Measurements from ENCODE around the gene PTPA. TPM values are rescaled to one million over a fixed set of nuclear protein-coding genes. Genes with fewer than 3 reads are reported as not detected.
A peak's percentile ranks its signal among the peaks of the same experiment; 100 is the strongest.
"Not testable (repeated sequence)": the region's sequence is repeated elsewhere in the genome, so short reads cannot be mapped to it uniquely, and the experiment has no call there.

PTPA gene
- total RNA-seq, 1 donor, result 73.5 TPM

DNA sequence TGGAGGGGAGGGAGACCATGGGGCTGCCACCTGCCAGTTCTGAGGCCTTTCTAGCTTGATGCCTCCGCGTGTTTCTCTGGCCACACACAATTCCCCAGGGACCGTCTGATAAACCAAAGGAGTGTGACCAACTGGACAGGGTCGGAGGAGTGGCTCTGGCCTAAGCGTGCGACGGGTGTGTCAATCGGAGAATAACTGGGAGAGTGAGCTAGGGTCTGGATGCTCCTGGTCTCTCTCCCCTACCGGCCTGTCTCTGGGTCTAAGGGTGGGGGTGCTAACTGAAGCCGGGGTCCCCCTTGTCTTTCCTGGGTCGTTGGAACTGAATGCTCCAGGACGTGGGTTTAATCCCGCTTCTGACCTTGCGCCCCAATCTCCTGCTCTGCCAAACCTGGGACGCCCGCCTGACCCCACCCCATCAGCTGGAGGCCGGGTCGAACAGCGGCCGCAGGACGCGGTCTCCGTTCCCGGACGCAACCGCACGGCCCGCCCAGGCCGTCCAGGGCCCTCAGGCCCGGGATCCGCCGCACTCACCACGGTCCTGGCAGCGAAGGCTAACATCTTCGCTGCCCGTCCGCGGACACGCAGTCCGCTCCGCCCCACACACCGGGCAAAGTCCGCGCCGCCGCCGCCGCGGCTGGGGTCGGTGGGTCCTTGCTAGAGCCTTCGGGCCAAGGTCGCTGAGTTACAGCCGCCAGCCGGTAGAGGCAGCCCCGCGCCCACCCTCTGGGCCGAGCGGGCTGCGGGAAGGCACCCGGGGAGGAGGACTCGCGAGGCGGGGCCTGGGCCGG is 1.1 kb upstream of the PTPA start:
- Histone ChIP-seq H2AFZ (ENCODE audit: low read length) (peak overlapping the region; percentile 88), H4K20me1 (ENCODE audit: insufficient read depth, low read length) (peaks cover 14% of the 10 kb centered on the region), H3K27ac (ENCODE audit: low read depth, low read length) (peak overlapping the region; percentile 69), H3K27me3 (ENCODE audit: insufficient read depth, low read length) (no peaks in the 10 kb centered on the region), H3K4me2 (ENCODE audit: insufficient read depth, low read length) (peak overlapping the region; percentile 97), H3K4me3 (ENCODE audit: insufficient read depth, low read length) (peak overlapping the region; percentile 86), H3K79me2 (ENCODE audit: insufficient read depth, low read length) (peaks cover 50% of the 10 kb centered on the region), H3K36me3 (ENCODE audit: insufficient read depth, low read length) (peaks cover 11% of the 10 kb centered on the region), H3K9me3 (ENCODE audit: low read depth, low read length) (no peaks in the 10 kb centered on the region), H3K4me1 (ENCODE audit: insufficient read depth, low read length) (peaks cover 14% of the 10 kb centered on the region)
- TF ChIP-seq, protein P1, sequence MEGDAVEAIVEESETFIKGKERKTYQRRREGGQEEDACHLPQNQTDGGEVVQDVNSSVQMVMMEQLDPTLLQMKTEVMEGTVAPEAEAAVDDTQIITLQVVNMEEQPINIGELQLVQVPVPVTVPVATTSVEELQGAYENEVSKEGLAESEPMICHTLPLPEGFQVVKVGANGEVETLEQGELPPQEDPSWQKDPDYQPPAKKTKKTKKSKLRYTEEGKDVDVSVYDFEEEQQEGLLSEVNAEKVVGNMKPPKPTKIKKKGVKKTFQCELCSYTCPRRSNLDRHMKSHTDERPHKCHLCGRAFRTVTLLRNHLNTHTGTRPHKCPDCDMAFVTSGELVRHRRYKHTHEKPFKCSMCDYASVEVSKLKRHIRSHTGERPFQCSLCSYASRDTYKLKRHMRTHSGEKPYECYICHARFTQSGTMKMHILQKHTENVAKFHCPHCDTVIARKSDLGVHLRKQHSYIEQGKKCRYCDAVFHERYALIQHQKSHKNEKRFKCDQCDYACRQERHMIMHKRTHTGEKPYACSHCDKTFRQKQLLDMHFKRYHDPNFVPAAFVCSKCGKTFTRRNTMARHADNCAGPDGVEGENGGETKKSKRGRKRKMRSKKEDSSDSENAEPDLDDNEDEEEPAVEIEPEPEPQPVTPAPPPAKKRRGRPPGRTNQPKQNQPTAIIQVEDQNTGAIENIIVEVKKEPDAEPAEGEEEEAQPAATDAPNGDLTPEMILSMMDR (IDR thresholded peaks at IDR 0.05; ENCODE audit: extremely low read depth, low read depth, low read length), result no peak
- peak; percentile 95 for DNase-seq (ENCODE audit: insufficient read length, low spot score, missing footprints)

DNA sequence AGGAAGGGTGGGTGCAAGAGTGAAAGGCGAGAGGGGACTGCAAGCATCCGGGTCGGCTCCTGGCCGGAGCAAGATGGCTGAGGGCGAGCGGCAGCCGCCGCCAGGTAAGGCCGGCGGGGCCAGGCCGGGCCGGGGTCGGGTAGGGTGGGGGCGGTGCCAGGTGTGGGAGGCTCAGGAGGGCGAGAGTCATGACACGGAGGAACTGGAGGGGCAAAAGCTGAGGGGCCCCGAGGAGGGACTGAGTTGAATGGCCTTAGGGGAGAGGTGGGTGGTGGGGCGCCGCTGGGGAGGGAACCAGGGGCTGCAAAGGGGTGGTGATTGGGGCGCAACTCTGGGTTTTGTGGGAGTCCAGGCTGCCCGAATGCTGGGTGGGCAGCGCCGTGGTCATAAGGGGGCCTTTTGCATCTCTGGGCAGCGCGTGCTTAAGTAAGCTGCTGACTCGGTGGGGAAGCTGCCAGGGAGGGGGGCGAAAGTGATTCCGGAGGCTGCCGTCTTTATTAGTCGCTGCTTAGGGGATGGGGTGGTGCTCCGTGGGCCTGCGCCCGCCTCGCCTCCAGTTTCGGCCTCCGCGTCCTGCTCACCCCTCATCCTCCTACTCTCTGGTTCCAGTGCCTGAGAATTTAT is 425 bp downstream of the PTPA start:
- Histone ChIP-seq H3K79me2 (ENCODE audit: insufficient read depth, low read length) (peaks cover 58% of the 10 kb centered on the region), H2AFZ (ENCODE audit: low read length) (peak overlapping the region; percentile 88), H3K27ac (ENCODE audit: low read depth, low read length) (peak overlapping the region; percentile 92), H3K9me3 (ENCODE audit: low read depth, low read length) (no peaks in the 10 kb centered on the region), H3K27me3 (ENCODE audit: insufficient read depth, low read length) (no peaks in the 10 kb centered on the region), H3K4me2 (ENCODE audit: insufficient read depth, low read length) (peak overlapping the region; percentile 100), H3K4me3 (ENCODE audit: insufficient read depth, low read length) (peak overlapping the region; percentile 86), H3K36me3 (ENCODE audit: insufficient read depth, low read length) (peaks cover 11% of the 10 kb centered on the region), H4K20me1 (ENCODE audit: insufficient read depth, low read length) (peaks cover 14% of the 10 kb centered on the region), H3K4me1 (ENCODE audit: insufficient read depth, low read length) (peaks cover 14% of the 10 kb centered on the region)
- TF ChIP-seq, protein P1 (IDR thresholded peaks at IDR 0.05; ENCODE audit: extremely low read depth, low read depth, low read length), result no peak
- DNase-seq (ENCODE audit: insufficient read length, low spot score, missing footprints), result peak; percentile 91

DNA sequence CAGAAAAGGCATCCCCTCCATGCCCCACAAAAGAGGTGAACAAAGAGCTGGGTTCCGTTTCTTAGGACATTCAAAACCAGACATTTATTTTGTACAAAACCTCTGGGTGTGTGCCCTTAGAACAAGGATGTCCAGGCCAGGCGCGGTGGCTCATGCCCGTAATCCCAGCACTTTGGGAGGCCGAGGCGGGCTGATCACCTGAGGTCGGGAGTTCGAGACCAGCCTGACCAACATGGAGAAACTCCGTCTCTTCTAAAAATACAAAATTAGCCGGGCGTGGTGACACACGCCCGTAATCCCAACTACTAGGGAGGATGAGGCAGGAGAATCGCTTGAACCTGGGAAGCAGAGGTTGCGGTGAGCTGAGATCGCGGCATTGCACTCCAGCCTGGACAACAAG is 1.3 kb downstream of the PTPA start:
- Histone ChIP-seq H3K4me1 (ENCODE audit: insufficient read depth, low read length) (peaks cover 14% of the 10 kb centered on the region), H3K4me3 (ENCODE audit: insufficient read depth, low read length) (peak overlapping the region; percentile 86), H3K4me2 (ENCODE audit: insufficient read depth, low read length) (peak overlapping the region; percentile 100), H4K20me1 (ENCODE audit: insufficient read depth, low read length) (peaks cover 15% of the 10 kb centered on the region), H3K79me2 (ENCODE audit: insufficient read depth, low read length) (peaks cover 66% of the 10 kb centered on the region), H2AFZ (ENCODE audit: low read length) (peak overlapping the region; percentile 88)
- H3K9me3 ChIP-seq (ENCODE audit: low read depth, low read length); DNase-seq (ENCODE audit: insufficient read length, low spot score, missing footprints); H3K36me3 ChIP-seq (ENCODE audit: insufficient read depth, low read length); H3K27ac ChIP-seq (ENCODE audit: low read depth, low read length); H3K27me3 ChIP-seq (ENCODE audit: insufficient read depth, low read length): not testable (repeated sequence)

DNA sequence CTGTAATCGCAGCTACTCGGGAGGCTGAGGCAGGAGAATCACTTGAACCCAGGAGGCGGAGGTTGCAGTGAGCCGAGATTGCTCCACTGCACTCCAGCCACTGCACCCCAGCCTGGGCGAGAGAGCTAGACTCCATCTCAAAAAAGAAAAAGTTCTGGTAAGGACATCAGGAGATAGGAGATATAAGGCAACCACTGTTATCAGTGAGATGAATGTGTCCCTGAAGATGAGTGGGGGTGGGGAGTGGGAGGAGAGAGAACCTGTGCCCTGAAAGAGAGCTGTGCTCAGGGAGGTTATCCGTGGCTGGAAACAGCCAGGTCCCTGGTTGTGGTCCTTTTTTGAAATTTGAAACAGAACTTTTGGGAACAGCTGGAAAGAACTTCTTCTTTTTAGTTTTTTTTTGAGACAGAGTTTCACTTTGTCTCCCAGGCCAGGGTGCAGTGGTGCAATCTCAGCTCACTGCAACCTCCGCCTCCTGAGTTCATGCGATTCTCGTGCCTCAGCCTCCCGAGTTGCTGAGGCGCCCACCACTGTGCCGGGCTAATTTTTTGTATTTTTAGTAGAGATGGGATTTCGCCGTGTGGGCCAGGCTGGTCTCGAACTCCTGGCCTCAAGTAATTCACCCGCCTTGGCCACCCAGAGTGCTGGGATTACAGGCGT is 2.6 kb downstream of the PTPA start:
- no peaks in the 10 kb centered on the region for H3K36me3 ChIP-seq (ENCODE audit: insufficient read depth, low read length)
- H3K4me2 ChIP-seq (ENCODE audit: insufficient read depth, low read length), result no peak overlapping the region
- TF ChIP-seq, protein P1 (IDR thresholded peaks at IDR 0.05; ENCODE audit: extremely low read depth, low read depth, low read length), result no peak
- no peaks in the 10 kb centered on the region for H3K9me3 ChIP-seq (ENCODE audit: low read depth, low read length)
- no peak overlapping the region for H2AFZ ChIP-seq (ENCODE audit: low read length)
- H3K27me3 ChIP-seq (ENCODE audit: insufficient read depth, low read length), result no peaks in the 10 kb centered on the region
- H3K27ac ChIP-seq (ENCODE audit: low read depth, low read length), result no peak overlapping the region
- no peak for DNase-seq (ENCODE audit: insufficient read length, low spot score, missing footprints)
- H4K20me1 ChIP-seq (ENCODE audit: insufficient read depth, low read length), result peaks cover 13% of the 10 kb centered on the region
- peaks cover 14% of the 10 kb centered on the region for H3K4me1 ChIP-seq (ENCODE audit: insufficient read depth, low read length)
- H3K79me2 ChIP-seq (ENCODE audit: insufficient read depth, low read length), result peaks cover 75% of the 10 kb centered on the region
- H3K4me3 ChIP-seq (ENCODE audit: insufficient read depth, low read length), result no peak overlapping the region
